Uterus (tissue), 4 donors: ENCODE results near the gene RASAL2. TPM values are rescaled to one million over a fixed set of nuclear protein-coding genes. Genes with fewer than 3 reads are reported as not detected.

Experiments
- DNase-seq, 2 donors: peaks; one replicate each; pipeline ENCODE4 v3.0.0-alpha.2; 2019 to 2020
- H3K27ac ChIP-seq, 2 donors: fragments of 200-600 bp; sonication (generic); 1 replicate in 1 of 2; 2 replicates in 1 of 2; pipeline ENCODE4 v1.5.1; 2016 to 2018
- H3K27me3 ChIP-seq, 2 donors: fragments of 200-600 bp; sonication (generic); one replicate each; pipeline ENCODE4 v1.5.1; 2018 to 2019; ENCODE audit warnings: control low read depth in 1 of 2
- H3K36me3 ChIP-seq, 2 donors: fragments of 200-600 bp; sonication (generic); one replicate each; pipeline ENCODE4 v1.5.1; 2019; ENCODE audit warnings: control low read depth in 1 of 2
- H3K4me1 ChIP-seq, 2 donors: fragments of 200-600 bp; sonication (generic); one replicate each; pipeline ENCODE4 v1.5.1; 2018 to 2019; ENCODE audit warnings: control low read depth in 1 of 2
- H3K4me3 ChIP-seq, 2 donors: fragments of 200-600 bp; sonication (generic); 1 replicate in 1 of 2; 2 replicates in 1 of 2; pipeline ENCODE4 v1.5.1; 2018 to 2019; ENCODE audit warnings: mild to moderate bottlenecking in 1 of 2
- H3K9me3 ChIP-seq, 2 donors: fragments of 200-600 bp; sonication (generic); one replicate each; pipeline ENCODE4 v1.5.1; 2019; ENCODE audit warnings: control low read depth in 1 of 2
- CTCF ChIP-seq, 4 experiments: fragments of 200-600 bp in 2 of 4; fragments of 450-650 bp in 2 of 4; sonication (generic) in 2 of 4; IDR thresholded peaks; one replicate each; pipeline ENCODE4 v1.5.1; 2016 to 2019; ENCODE audit warnings: antibody characterized with exemption in 4 of 4, mild to moderate bottlenecking in 2 of 4, moderate library complexity in 1 of 4
- POLR2A ChIP-seq, 2 donors: fragments of 450-650 bp; IDR thresholded peaks; one replicate each; pipeline ENCODE4 v1.6.1; 2016; ENCODE audit warnings: antibody characterized with exemption in 2 of 2, mild to moderate bottlenecking in 1 of 2, moderate library complexity in 1 of 2
- intact Hi-C: fragments of 100-400 bp; cut with DNase I; formaldehyde crosslinking; loops from one replicate; pipeline ENCODE4 v1.15.1; 2023; ENCODE audit warnings: low total_unique reads
- total RNA-seq, 4 donors: library from RNA; depleted of rRNA in 3 of 4; stranded (reverse); fragments of >200 nt in 3 of 4; gene quantifications; one replicate each; pipeline versions ENCODE4 v1.1.0 to v1.2.4, GENCODE V29; 2014 to 2023
- donor health status: DM: yes; HTN: yes; CAD: no.

RASAL2 gene
- total RNA-seq, 4 donors from 2014 or later, result 10.0 to 42.5 (median 29.8) TPM

DNA sequence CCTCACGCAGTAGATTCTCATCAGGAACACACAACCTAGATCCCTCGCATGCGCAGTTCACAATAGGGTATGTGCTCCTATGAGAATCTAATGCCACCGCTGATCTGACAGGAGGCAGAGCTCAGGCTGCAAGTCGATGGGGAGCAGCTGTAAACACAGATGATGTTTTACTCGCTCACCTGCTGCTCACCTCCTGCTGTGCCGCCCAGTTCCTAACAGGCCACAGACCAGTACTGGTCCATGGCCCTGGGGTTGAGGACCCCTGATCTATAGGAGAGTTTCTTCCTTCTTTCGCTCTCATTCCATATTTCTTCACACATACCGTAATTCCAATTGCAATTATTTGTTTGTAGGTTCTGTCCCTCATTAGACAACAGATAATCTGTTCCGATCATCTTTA, 299.5 kb downstream of the RASAL2 start:
- H3K27me3 ChIP-seq, result no peaks in the 10 kb centered on the region
- TF ChIP-seq POLR2A (IDR thresholded peaks at IDR 0.05) (no peak), CTCF (IDR thresholded peaks at IDR 0.05) (no peak)
- H3K4me1 ChIP-seq, result no peaks in the 10 kb centered on the region
- no peak overlapping the region for H3K27ac ChIP-seq
- no peak for DNase-seq
- no peak overlapping the region for H3K4me3 ChIP-seq
- no peaks in the 10 kb centered on the region for H3K36me3 ChIP-seq
- H3K9me3 ChIP-seq, result no peaks in the 10 kb centered on the region
- intact Hi-C loops, result no loop called here

GRCh38 chr1:178396789-178397188, 302.9 kb downstream of the RASAL2 start:
- H3K9me3 ChIP-seq, result no peaks in the 10 kb centered on the region
- H3K36me3 ChIP-seq, result no peaks in the 10 kb centered on the region
- H3K4me1 ChIP-seq, result no peaks in the 10 kb centered on the region
- DNase-seq, result no peak
- no peak overlapping the region for H3K4me3 ChIP-seq
- TF ChIP-seq CTCF (IDR thresholded peaks at IDR 0.05) (no peak), POLR2A (IDR thresholded peaks at IDR 0.05) (no peak)
- intact Hi-C loops, result no loop called here
- no peaks in the 10 kb centered on the region for H3K27me3 ChIP-seq
- H3K27ac ChIP-seq, result no peak overlapping the region

DNA sequence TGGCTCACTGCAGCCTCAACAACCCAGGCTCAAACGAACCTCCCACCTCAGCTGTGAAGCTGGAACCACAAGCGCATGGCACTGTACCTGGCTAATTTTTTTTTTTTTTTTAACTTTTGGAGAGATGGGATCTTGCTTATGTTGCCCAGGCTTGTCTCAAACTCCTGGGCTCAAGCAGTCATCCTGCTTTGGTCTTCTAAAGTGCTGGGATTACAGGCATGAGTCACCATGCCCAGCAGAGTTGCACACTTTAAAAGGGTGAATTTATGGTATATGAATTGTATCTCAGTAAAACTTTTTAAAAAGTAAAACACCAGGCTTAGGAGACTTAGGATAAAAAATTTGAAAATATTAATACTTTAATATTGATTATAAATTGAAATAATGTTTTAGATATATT, 303.8 kb downstream of the RASAL2 start:
- Histone ChIP-seq H3K27ac (no peak overlapping the region), H3K4me3 (no peak overlapping the region), H3K4me1 (no peaks in the 10 kb centered on the region), H3K9me3 (no peaks in the 10 kb centered on the region), H3K36me3 (no peaks in the 10 kb centered on the region), H3K27me3 (no peaks in the 10 kb centered on the region)
- TF ChIP-seq POLR2A (IDR thresholded peaks at IDR 0.05) (no peak), CTCF (IDR thresholded peaks at IDR 0.05) (no peak)
- DNase-seq, result no peak
- intact Hi-C loops, result no loop called here

DNA sequence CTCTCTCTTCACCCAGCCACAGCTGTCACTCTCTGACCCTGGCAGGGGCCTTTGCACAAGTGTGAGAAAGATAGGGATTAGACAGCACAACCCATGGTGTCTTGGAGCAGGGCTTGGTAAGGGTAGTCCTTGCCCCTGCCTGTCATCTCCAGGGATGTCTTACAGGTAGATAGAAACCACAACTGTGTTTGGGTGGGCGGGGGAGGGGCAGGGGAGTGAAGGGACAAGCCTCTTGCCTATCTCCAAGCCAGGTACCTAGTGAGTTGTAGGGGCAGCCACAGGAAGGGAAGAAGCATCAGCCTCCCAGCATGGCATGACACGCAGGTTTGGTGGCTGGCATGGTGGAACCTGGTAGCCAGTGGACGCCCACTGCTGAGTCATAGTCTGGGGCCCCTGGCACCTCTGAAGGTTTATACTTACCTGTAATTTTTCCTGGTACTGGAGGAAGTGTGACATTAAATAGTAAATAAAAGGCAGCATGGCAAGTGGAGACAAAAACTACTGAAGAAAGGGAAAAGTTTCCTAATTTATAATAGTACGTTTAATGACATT, 305.3 kb downstream of the RASAL2 start:
- no peaks in the 10 kb centered on the region for H3K9me3 ChIP-seq
- no peaks in the 10 kb centered on the region for H3K4me1 ChIP-seq
- no peak overlapping the region for H3K27ac ChIP-seq
- H3K27me3 ChIP-seq, result no peaks in the 10 kb centered on the region
- H3K4me3 ChIP-seq, result no peak overlapping the region
- no peak for DNase-seq
- intact Hi-C loops, result no loop called here
- TF ChIP-seq POLR2A (IDR thresholded peaks at IDR 0.05), result no peak
- TF ChIP-seq CTCF (IDR thresholded peaks at IDR 0.05), result no peak
- no peaks in the 10 kb centered on the region for H3K36me3 ChIP-seq

DNA sequence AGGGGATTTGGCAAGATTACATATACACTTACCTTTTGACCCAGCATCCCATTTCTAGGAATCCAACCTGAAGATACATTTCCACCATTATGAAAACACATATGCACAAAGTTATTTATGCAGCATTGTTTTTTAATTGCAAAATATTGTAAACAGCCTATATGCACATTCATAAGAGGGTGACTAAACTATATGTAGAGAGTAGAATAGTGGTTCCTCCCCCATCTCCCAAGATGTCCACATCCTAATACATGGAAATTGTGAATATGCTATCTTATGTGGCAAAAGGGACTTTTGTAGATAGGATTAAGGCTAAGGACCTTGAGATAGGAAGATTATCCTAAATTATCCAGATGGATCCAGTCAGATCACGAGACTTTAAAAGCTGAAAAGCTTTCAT, 311.2 kb downstream of the RASAL2 start:
- no peaks in the 10 kb centered on the region for H3K4me1 ChIP-seq
- no peaks in the 10 kb centered on the region for H3K36me3 ChIP-seq
- H3K9me3 ChIP-seq, result no peaks in the 10 kb centered on the region
- intact Hi-C loops, result no loop called here
- no peak overlapping the region for H3K27ac ChIP-seq
- H3K4me3 ChIP-seq, result no peak overlapping the region
- H3K27me3 ChIP-seq, result no peaks in the 10 kb centered on the region
- DNase-seq, result no peak
- no peak for TF ChIP-seq POLR2A (IDR thresholded peaks at IDR 0.05)
- TF ChIP-seq CTCF (IDR thresholded peaks at IDR 0.05), result no peak
